Measurements from ENCODE around the gene MOV10L1.
"Not testable (repeated sequence)": the region's sequence is repeated elsewhere in the genome, so short reads cannot be mapped to it uniquely, and the experiment has no call there.

Gene MOV10L1

DNA sequence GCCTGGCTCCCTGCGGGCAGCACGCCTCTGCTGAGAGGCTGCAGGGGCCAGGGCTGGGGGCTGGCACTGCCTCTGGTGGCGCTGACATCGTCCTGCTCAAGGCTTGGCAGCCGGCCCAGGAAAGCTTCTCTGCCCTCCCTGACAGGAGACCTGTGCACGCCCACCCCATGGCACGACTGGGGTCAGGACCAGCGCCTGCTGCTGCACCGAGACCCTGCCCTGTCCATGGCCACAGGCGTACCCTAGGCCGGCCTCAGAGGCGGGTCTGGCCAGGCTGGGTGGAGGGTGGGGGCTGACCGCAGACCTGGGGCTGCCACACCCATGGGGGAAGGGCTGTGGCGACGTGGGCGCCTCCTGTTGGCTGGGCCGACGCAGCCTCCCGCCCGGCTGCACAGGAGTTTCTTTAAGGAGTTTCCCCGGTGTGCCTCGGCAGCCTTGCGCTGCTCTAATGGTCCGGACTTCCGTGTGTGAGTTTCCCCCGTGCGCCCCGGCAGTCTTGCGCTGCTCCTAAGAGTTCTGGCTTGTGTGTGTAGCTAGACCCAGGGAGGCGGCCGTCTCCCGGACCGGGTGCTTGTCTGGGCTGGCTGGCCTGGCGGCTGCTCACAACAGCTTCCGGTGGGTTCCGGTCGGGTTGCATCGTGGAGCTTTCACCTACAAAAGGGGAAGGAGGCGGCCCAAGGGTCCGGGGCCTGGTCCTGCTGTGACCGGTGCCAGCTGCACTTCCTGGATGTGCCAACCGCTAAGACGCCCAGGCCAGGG, 100.6 kb downstream of the MOV10L1 start:
- peak; percentile 52 for DNase-seq

DNA sequence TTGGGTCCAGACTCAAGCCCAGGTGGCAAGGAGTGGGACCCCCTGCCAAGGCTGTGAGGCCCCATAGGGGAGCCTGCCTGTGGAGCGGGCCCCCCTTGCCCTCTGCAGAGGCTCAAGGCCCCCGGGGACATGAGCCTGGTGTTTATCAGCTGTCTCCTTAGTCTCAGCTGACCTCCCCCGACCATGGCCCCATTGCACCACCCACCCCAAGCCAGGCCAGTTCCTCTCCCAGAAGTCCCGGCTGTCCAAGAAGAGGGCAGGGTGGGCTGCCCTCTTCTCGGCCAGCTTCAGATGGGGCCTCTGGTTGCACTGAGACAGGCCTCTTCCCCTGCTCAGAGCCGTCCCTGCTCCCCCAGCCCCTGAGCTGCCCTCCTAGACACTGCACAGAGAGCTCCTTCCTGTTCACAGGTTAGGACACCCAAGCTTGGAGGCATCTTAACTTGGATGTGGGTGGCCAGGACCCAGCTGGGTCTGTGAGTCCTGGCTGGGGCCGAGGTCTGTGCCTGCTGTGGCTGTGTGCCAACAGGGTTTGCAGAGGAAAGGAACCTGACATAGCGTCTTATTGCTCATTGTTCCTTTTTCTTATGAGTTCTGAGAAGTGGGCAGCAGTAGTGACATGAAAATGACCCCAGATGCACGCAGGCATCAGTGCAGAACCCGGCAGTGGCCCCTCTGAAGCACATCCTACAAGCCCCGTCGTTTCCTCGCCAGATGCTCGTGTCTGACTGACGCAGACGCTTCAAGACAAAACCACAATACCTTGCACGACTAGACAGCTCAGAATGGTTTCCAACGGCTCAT, 101.3 kb downstream of the MOV10L1 start:
- DNase-seq = no peak

- DNase-seq = no peak
Observed at GRCh38 chr22:50192436-50193204, 102.8 kb downstream of the MOV10L1 start.

DNA sequence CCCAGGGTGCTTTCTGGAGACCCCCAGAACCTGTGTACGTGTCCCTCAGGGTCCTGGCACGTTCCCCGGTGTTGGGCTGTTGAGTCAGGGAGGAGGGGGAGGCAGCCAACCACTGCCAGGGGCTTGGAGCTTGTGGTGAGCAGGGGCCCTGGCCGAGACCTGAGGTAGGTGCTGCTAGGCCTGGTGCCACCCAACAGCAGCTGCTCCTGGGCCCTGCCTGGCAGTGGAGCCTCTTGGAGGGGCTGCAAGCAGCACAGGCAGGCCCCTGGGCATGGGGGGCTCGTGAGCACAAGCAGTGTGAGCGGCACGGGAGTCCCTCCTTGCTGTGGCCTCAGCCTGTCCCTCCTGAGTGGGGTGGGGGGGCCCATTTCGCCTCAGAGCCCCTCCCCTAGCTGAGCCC, 103.8 kb downstream of the MOV10L1 start:
- no peak for DNase-seq

DNA sequence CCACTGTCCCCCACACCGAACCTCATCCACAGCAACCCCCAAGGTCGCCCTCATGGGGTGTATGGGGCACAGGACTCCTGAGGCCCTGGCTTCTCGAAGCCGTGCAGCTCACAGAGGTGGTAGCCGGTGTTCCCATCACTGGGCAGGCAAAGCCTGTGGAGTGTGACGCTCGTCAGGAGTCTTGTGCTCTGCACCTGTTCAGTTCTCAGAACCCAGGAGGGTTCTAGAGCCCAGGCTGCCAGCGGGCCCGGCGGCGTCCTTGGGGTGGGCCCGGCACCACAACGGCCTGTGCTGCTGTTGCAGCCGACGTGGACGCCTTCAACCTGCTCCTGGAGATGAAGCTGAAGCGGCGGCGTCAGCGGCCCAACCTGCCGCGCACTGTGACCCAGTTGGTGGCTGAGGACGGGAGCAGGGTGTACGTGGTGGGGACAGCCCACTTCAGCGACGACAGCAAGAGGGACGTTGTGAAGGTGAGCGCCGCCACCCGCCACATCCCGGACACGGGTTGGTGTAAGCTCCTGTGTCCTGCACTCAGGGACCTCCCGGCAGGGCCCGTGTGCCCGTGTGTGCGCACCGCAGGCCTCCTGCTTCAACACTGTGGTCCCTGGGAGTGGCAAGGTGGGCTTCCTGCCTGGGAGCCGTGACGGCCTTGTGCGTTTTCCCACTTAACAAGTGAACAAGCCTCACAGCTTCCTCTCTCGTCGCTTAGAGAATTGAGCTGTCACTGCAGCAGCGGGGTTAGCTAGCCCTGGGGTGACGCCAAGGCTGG, 104.4 kb downstream of the MOV10L1 start:
- DNase-seq = no peak

DNA sequence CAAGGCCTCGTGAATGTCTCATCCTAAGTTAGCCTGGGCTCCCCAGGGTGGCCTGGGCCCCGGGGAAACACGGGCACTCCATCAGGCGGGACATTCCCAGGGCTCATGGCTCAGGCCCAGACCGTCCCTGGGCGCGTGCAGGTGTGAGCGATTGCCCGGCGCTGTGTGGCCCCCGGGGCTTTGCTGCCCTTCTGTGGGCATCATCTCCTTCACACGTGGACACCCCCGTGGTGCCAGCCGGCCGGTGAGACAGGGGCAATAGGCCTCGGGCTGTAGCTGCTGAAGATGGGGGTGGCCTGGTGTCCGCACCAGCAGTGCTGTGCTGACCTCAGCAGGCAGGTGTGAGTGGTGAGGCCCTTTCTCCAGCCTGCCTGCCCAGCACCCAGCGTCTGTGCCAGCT, 106.5 kb downstream of the MOV10L1 start:
- no peak for DNase-seq

GRCh38 chr22:50197000-50197800, 107.4 kb downstream of the MOV10L1 start:
- no peak for DNase-seq

GRCh38 chr22:50197856-50198623, 108.2 kb downstream of the MOV10L1 start:
- DNase-seq = no peak

- DNase-seq = no peak
Observed at GRCh38 chr22:50198624-50199017, 108.8 kb downstream of the MOV10L1 start.

- DNase-seq = no peak
Observed at GRCh38 chr22:50199251-50199721, 109.5 kb downstream of the MOV10L1 start.

DNA sequence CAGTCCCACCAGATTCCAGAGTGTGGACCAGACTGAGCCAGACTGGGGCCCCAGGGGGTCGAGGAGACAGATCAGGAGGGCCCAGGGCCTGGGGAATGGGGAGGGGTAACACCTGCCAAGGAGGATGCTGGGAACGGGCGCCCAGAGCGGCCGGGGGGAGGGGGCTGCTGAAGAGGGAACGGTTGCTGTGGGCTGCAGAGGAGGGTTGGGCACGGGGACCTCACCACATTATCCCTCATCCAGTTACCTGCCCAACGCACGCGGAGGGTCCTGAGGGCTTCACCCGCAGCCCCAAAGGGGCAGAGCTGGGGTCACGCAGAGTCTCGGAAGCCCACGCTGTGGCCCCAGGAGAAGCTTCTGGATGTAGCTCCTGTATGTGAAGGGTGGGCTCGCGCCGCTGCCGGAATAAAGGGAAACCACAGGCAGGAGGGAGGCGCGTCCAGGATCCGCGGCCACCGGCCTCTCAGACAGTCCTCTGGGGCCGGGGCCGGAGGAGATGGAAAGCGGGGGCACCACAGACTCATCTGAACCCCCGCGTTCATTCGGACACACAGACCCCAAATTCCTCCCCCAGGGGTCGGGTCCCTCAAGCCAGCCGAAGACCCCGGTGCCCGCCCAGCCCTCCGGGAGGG, 110.1 kb downstream of the MOV10L1 start:
- no peak for DNase-seq

- peak; percentile 87 for DNase-seq
Observed at GRCh38 chr22:50200461-50201190, 110.8 kb downstream of the MOV10L1 start, which contains the start of gene SELENOO. Gene SELENOO (plus strand): TSS chr22:50201011. CDS start chr22:50201037, 26 bp downstream.

DNA sequence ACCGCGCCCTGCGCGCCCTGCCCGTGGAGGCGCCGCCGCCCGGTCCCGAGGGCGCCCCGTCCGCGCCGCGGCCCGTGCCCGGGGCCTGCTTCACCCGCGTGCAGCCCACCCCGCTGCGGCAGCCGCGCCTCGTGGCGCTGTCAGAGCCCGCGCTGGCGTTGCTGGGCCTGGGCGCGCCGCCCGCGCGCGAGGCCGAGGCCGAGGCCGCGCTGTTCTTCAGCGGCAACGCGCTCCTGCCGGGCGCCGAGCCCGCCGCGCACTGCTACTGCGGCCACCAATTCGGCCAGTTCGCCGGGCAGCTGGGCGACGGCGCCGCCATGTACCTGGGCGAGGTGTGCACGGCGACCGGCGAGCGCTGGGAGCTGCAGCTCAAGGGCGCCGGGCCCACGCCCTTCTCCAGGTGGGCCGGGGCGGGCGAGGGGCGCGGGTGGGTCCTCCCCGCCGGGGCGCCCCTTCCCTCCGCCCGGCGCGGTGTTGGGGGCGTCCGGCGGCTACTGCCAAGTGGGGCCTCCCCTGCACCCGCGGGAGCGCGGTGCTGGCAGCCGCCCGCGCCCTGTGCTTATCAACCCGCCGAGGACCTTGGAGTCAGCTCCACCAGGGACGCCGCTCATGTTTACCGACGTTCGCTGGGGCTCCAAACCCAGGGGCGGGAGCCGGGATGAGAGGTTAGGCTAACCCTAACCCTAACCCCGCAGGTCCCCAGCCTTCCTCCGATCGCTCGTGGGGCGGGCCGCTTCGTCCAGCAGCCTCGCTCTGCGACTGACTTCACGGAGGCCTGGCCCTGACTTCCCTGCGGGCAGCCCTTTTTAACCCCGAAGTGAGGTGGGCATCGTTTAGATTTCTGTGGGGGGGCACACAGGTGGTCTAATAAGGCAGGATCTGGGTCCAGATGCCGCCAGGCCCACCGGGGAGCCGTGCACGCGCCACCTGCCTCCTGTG, 111.7 kb downstream of the MOV10L1 start:
- peak; percentile 14 for DNase-seq

GRCh38 chr22:50202130-50202666, 112.4 kb downstream of the MOV10L1 start:
- no peak for DNase-seq

DNA sequence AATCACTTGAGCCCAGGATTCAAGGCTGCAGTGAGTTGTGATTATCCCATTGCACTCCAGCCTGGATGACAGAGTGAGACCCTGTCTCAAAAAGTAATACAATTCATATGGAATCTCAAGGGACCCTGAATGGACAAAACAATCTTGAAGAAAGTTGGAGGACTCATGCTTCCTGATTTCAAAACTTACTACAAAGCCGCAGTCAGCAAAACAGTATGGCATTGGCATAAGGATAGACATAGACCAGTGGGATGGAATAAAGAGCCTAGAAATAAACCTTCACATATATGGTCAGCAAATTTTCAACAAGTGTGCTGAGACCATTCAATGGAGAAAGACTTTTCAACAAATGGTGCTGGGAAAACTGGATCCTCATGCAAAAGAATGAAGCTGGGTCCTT, 113.5 kb downstream of the MOV10L1 start:
- DNase-seq = no peak

DNA sequence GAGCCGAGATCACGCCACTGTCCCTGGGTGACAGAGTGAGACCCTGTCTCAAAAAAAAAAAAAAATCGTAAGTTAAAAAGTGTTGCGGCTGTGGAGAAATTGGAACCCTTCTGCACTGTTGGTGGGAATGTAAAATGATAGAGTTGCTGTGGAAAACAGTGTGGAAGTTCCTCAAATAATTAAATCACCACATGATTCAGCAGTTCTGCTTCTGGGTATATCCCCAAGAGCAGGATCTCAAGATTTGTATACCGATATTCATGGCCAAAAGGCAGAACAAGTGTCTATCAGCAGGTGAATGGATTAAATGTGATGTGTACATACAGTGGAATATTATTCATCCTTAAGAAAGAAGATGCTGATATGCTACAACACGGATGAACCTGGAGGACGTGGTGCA, 114.8 kb downstream of the MOV10L1 start:
- no peak for DNase-seq

DNA sequence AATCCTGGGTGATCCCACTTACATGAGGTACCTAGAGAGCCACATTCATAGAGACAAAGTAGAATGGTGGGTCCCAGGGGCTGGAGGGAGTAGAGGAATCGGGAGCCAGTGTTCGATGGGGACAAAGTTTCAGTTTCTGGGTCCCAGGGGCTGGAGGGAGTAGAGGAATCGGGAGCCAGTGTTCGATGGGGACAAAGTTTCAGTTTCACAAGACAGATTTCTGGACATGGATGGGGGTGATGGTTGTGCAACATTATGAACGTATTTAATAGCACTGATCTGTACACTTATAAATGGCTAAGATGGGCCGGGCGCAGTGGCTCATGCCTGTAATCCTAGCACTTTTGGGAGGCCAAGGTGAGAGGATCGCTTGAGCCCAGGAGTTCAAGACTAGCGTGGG, 115.2 kb downstream of the MOV10L1 start:
- DNase-seq = not testable (repeated sequence)
